Loucy (cell line): ENCODE measurements around the gene AQP5.

ENCODE experiments used
- H2AFZ ChIP-seq: fragments of 200-600 bp; sonication (generic); 2 replicates; pipeline ENCODE4 v1.6.0; 2016; ENCODE audit warnings: antibody characterized with exemption, mild to moderate bottlenecking, low read length, moderate library complexity
- H3F3A ChIP-seq: fragments of 200-600 bp; 2 replicates; pipeline ENCODE4 v1.6.0; 2016; ENCODE audit warnings: antibody characterized with exemption, low read depth, mild to moderate bottlenecking
- H3K27me3 ChIP-seq: fragments of 200-600 bp; sonication (generic); 2 replicates; pipeline ENCODE4 v1.6.1; 2014; ENCODE audit warnings: low read length, mild to moderate bottlenecking; ENCODE audit not compliant: insufficient read depth, poor library complexity, severe bottlenecking
- H3K36me3 ChIP-seq: fragments of 200-600 bp; sonication (generic); 2 replicates; pipeline ENCODE4 v1.6.1; 2016; ENCODE audit warnings: low read length; ENCODE audit not compliant: insufficient read depth
- H3K4me1 ChIP-seq: fragments of 200-600 bp; sonication (generic); 2 replicates; pipeline ENCODE4 v1.5.1; 2014; ENCODE audit warnings: low read length, mild to moderate bottlenecking; ENCODE audit not compliant: insufficient read depth, poor library complexity, severe bottlenecking
- H3K4me2 ChIP-seq: fragments of 200-600 bp; sonication (generic); 2 replicates; pipeline ENCODE4 v1.6.0; 2014; ENCODE audit warnings: antibody characterized with exemption, low read length, low read depth, mild to moderate bottlenecking; ENCODE audit not compliant: poor library complexity, severe bottlenecking
- H3K4me3 ChIP-seq: fragments of 200-600 bp; sonication (generic); 2 replicates; pipeline ENCODE4 v1.5.1; 2014; ENCODE audit warnings: low read length, mild to moderate bottlenecking, mixed read lengths; ENCODE audit not compliant: poor library complexity, severe bottlenecking
- H3K79me2 ChIP-seq: fragments of 200-600 bp; sonication (generic); 2 replicates; pipeline ENCODE4 v1.6.1; 2014; ENCODE audit warnings: low read length; ENCODE audit not compliant: insufficient read depth
- H3K9ac ChIP-seq: fragments of 200-600 bp; sonication (generic); 2 replicates; pipeline ENCODE4 v1.6.0; 2014; ENCODE audit warnings: mild to moderate bottlenecking, low read depth, low read length, moderate library complexity; ENCODE audit not compliant: poor library complexity, severe bottlenecking
- H3K9me2 ChIP-seq: fragments of 200-600 bp; sonication (generic); replicated peaks from 2 replicates; pipeline ENCODE4 v1.6.1; 2016; ENCODE audit warnings: low read depth, low read length, mixed read lengths
- H3K9me3 ChIP-seq: fragments of 200-600 bp; sonication (generic); 2 replicates; pipeline ENCODE4 v1.6.1; 2014; ENCODE audit warnings: mild to moderate bottlenecking, antibody characterized with exemption, low read length, low read depth; ENCODE audit not compliant: insufficient read depth
- H4K20me1 ChIP-seq: fragments of 200-600 bp; sonication (generic); 2 replicates; pipeline ENCODE4 v1.6.0; 2014; ENCODE audit warnings: antibody characterized with exemption, low read length, mild to moderate bottlenecking; ENCODE audit not compliant: insufficient read depth, poor library complexity, severe bottlenecking
- CTCF ChIP-seq: fragments of 200-600 bp; sonication (generic); conservative IDR thresholded peaks from 2 replicates; pipeline ENCODE4 v1.5.1; 2014; ENCODE audit warnings: mild to moderate bottlenecking, antibody characterized with exemption, low read length
- EZH2phosphoT487 ChIP-seq: fragments of 200-600 bp; IDR thresholded peaks from 2 replicates; pipeline ENCODE4 v1.6.1; 2018; ENCODE audit warnings: antibody characterized with exemption, mild to moderate bottlenecking, moderate library complexity, borderline replicate concordance

AQP5 gene

GRCh38 chr12:49990273-49990672, 28.6 kb downstream of the AQP5 start:
- Histone ChIP-seq H3K79me2 (no peaks in the 10 kb centered on the region), H2AFZ (no peak overlapping the region), H3K27me3 (no peaks in the 10 kb centered on the region), H4K20me1 (no peaks in the 10 kb centered on the region), H3K36me3 (peaks cover 90% of the 10 kb centered on the region; the same call in 1 of the 2 replicates), H3K4me3 (no peak overlapping the region), H3K9ac (no peak overlapping the region), H3K9me3 (no peaks in the 10 kb centered on the region), H3F3A (no peaks in the 10 kb centered on the region), H3K9me2 (no peaks in the 10 kb centered on the region), H3K4me2 (no peak overlapping the region), H3K4me1 (no peaks in the 10 kb centered on the region)
- TF ChIP-seq CTCF = no peak
- TF ChIP-seq EZH2phosphoT487 = no peak

- H3K79me2 ChIP-seq = peaks cover 5% of the 10 kb centered on the region; the same call in 1 of the 2 replicates
- H3K9ac ChIP-seq = no peak overlapping the region
- H3K4me2 ChIP-seq = no peak overlapping the region
- no peaks in the 10 kb centered on the region for H4K20me1 ChIP-seq
- no peaks in the 10 kb centered on the region for H3K9me2 ChIP-seq
- peaks cover 94% of the 10 kb centered on the region for H3K36me3 ChIP-seq
- no peaks in the 10 kb centered on the region for H3K9me3 ChIP-seq
- H3K4me3 ChIP-seq = no peak overlapping the region
- no peak overlapping the region for H2AFZ ChIP-seq
- H3F3A ChIP-seq = no peaks in the 10 kb centered on the region
- TF ChIP-seq CTCF (no peak), EZH2phosphoT487 (no peak)
- H3K27me3 ChIP-seq = no peaks in the 10 kb centered on the region
- H3K4me1 ChIP-seq = no peaks in the 10 kb centered on the region
Measured at GRCh38 chr12:49998453-49998852, 36.8 kb downstream of the AQP5 start.

GRCh38 chr12:50003595-50003994, 41.9 kb downstream of the AQP5 start:
- Histone ChIP-seq H3K4me3 (no peak overlapping the region), H3K27me3 (no peaks in the 10 kb centered on the region), H3K4me1 (peaks cover 27% of the 10 kb centered on the region), H3K9me2 (no peaks in the 10 kb centered on the region), H4K20me1 (peaks cover 4% of the 10 kb centered on the region), H3K9ac (no peak overlapping the region), H3F3A (peaks cover 4% of the 10 kb centered on the region; the same call in 1 of the 2 replicates), H3K9me3 (no peaks in the 10 kb centered on the region), H3K36me3 (peaks cover 79% of the 10 kb centered on the region), H3K4me2 (no peak overlapping the region), H3K79me2 (peaks cover 49% of the 10 kb centered on the region), H2AFZ (no peak overlapping the region)
- TF ChIP-seq EZH2phosphoT487 = no peak
- TF ChIP-seq CTCF = no peak
